HG02623 (cell line): ENCODE results near the gene ST3GAL5.

Source experiments
- ATAC-seq: cut with Tn5 transposase; IDR thresholded peaks from one replicate; pipeline ENCODE4 v1.9.1; 2021; ENCODE audit warnings: moderate library complexity; ENCODE audit not compliant: unreplicated experiment

Gene ST3GAL5

DNA sequence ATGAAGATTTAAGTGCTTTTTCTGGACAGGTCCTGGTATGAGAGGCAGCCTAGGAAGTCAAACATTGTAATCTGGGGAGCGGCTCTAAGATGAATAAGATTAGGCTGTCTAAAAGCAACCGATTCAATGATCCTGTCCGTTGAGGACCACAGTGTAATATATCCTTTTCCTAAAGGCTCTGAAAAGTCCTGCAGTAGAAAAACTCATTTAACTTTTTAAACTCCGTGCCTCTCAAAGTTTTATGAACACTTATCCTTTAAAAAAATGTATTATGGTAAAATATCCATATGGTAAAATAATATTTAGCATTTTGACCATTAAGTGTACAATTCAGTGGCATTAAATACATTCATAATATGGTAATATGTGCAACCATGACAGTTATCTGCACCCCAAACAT, 95.2 kb downstream of the ST3GAL5 start:
- ATAC-seq = no peak

GRCh38 chr2:85792783-85793441, 95.9 kb downstream of the ST3GAL5 start:
- ATAC-seq = no peak

GRCh38 chr2:85791704-85792565, 96.9 kb downstream of the ST3GAL5 start:
- no peak for ATAC-seq

- no peak for ATAC-seq
These were observed 98.1 kb downstream of the ST3GAL5 start for GRCh38 chr2:85790499-85791188.

DNA sequence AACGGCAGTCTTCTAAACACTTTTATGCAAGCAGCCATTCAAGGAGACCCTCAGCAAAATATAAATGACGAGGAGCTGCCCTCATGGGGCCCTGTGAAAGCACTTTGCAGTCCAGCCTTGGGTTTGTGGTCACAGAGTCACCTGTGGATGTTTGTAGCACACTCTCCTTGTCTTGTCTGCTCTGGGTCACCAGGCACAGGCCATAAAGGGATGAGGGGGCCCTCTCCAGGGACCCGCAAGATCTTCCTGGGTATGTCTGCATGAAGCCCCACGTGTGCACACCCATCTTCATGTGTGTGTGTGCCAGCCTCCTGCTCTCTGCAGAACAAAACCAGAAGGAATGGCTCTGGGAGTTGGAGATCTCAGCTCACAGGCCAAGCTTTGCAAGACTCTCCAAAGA, 98.8 kb downstream of the ST3GAL5 start:
- no peak for ATAC-seq

- ATAC-seq = no peak
These were observed 99.5 kb downstream of the ST3GAL5 start for GRCh38 chr2:85789271-85789670.

GRCh38 chr2:85788603-85789002, 100.2 kb downstream of the ST3GAL5 start:
- ATAC-seq = no peak

- ATAC-seq = no peak
These were observed 100.8 kb downstream of the ST3GAL5 start for GRCh38 chr2:85787981-85788340.

- ATAC-seq = no peak
These were observed 101.4 kb downstream of the ST3GAL5 start for GRCh38 chr2:85787282-85787980.
